GM12801 (cell line): ENCODE data around the gene DOCK8.

ENCODE experiments used
- CTCF ChIP-seq: IDR thresholded peaks from one replicate; pipeline ENCODE4 v1.5.1; 2011; ENCODE audit warnings: control low read depth; ENCODE audit not compliant: insufficient read length; ENCODE audit errors: extremely low read depth

Gene DOCK8

GRCh38 chr9:431701-432100, 217.0 kb downstream of the DOCK8 start:
- no peak for TF ChIP-seq CTCF

GRCh38 chr9:436482-436881, 221.8 kb downstream of the DOCK8 start:
- no peak for TF ChIP-seq CTCF

GRCh38 chr9:437066-437465, 222.4 kb downstream of the DOCK8 start:
- TF ChIP-seq CTCF: no peak

GRCh38 chr9:437574-438001, 222.9 kb downstream of the DOCK8 start:
- no peak for TF ChIP-seq CTCF

- TF ChIP-seq CTCF: no peak
These were observed 223.4 kb downstream of the DOCK8 start for GRCh38 chr9:438066-438465.

GRCh38 chr9:438961-439768, 224.5 kb downstream of the DOCK8 start:
- no peak for TF ChIP-seq CTCF

- no peak for TF ChIP-seq CTCF
These were observed 226.5 kb downstream of the DOCK8 start for GRCh38 chr9:441126-441525.
